Ascending aorta (tissue), 2 donors: Measurements from ENCODE around the gene BBS9. TPM values are rescaled to one million over a fixed set of nuclear protein-coding genes. Genes with fewer than 3 reads are reported as not detected.

ENCODE experiments used
- DNase-seq, 2 donors: peaks; one replicate each; pipeline ENCODE4 v3.0.0-alpha.2; 2019; ENCODE audit warnings: low spot score in 2 of 2
- H3K27ac ChIP-seq, 2 donors: fragments of 200-600 bp; sonication (generic); one replicate each; pipeline ENCODE4 v1.5.1; 2016 to 2017; ENCODE audit warnings: mild to moderate bottlenecking in 1 of 2
- H3K27me3 ChIP-seq: fragments of 200-600 bp; sonication (generic); one replicate; pipeline ENCODE4 v1.5.1; 2017
- H3K36me3 ChIP-seq, 2 donors: fragments of 200-600 bp; sonication (generic); one replicate each; pipeline ENCODE4 v1.5.1; 2016
- H3K4me1 ChIP-seq, 2 donors: fragments of 200-600 bp; sonication (generic); one replicate each; pipeline ENCODE4 v1.5.1; 2016 to 2017; ENCODE audit warnings: mild to moderate bottlenecking in 1 of 2
- H3K4me3 ChIP-seq, 2 donors: fragments of 200-600 bp; sonication (generic); one replicate each; pipeline ENCODE4 v1.5.1; 2016 to 2017; ENCODE audit warnings: mild to moderate bottlenecking in 1 of 2
- H3K9me3 ChIP-seq, 2 donors: fragments of 200-600 bp; sonication (generic); one replicate each; pipeline ENCODE4 v1.5.1; 2016
- CTCF ChIP-seq, 3 experiments: fragments of 200-600 bp in 2 of 3; fragments of 450-650 bp in 1 of 3; sonication (generic) in 2 of 3; IDR thresholded peaks; one replicate each; pipeline ENCODE4 v1.5.1; 2016 to 2019; ENCODE audit warnings: antibody characterized with exemption in 3 of 3, mild to moderate bottlenecking in 1 of 3, moderate library complexity in 1 of 3
- intact Hi-C: fragments of 100-400 bp; cut with DNase I; formaldehyde crosslinking; loops from one replicate; pipeline ENCODE4 v1.15.1; 2023
- total RNA-seq: library from RNA; depleted of rRNA; stranded (reverse); fragments of >200 nt; gene quantifications from one replicate; pipeline ENCODE4 v1.1.0, GENCODE V29; 2016

Gene BBS9
- total RNA-seq, 1 donor from 2014 or later, result 23.3 TPM

- intact Hi-C loops, result no loop called here
- TF ChIP-seq CTCF (IDR thresholded peaks at IDR 0.05), result no peak
- no peak for DNase-seq
Measured at GRCh38 chr7:33646891-33647391, 517.6 kb downstream of the BBS9 start.

DNA sequence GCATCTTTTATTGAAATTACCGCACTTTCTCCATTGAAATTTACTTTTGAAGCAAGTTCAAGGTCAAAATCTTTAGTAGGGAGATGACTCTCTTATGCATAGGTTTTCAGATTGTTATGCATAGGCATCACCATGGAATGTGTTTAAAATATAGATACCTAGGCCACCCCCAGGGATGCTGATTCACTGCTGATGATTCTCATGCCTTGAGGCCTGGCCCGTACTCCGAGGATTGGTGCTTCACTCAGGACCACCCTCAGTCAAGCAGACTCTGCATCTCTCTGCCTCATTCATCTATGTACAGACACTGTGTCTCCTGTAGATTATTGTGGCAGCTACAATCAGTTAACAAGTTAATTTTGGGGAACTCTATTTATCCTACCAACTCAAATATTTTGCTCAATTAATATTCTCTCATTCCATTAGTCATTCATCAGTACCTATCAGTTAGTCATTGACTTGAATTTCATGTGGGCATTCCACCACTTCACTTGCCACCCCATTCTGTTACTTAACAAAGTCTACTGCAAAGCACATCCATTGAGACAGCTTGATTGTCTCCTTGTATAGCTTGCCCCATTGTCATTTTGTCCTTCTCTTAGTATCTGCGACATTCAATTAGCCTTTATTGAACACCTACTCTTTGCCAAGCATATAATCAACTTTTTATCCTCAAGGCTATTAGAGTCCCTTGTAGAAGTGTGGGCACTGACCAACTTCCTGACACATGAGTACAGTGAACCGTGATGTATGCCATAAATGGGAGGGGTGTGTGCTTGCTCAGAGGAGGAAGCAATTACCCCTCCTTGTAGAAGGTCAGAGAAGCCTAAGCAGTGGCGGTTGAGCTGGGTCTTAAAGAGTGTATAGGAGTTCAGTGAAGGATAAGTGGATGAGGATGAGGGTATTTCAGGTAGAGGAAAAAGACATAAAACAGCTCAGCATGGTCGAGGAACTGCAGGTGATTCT lies 520.4 kb downstream of the BBS9 start:
- Histone ChIP-seq H3K4me3 (no peak overlapping the region), H3K36me3 (peaks cover 0 to 4% of the 10 kb centered on the region in 2 donors), H3K27me3 (no peaks in the 10 kb centered on the region), H3K27ac (no peak overlapping the region), H3K9me3 (no peaks in the 10 kb centered on the region), H3K4me1 (no peaks in the 10 kb centered on the region)
- no peak for TF ChIP-seq CTCF (IDR thresholded peaks at IDR 0.05)
- DNase-seq, result no peak
- intact Hi-C loops, result no loop called here

More at GRCh38 chr7:33646891-33647391, 517.6 kb downstream of the BBS9 start:
- no peaks in the 10 kb centered on the region for H3K4me1 ChIP-seq
- no peak overlapping the region for H3K4me3 ChIP-seq
- H3K27me3 ChIP-seq, result no peaks in the 10 kb centered on the region
- no peaks in the 10 kb centered on the region for H3K9me3 ChIP-seq
- H3K36me3 ChIP-seq, result peaks cover 0 to 4% of the 10 kb centered on the region in 2 donors
- H3K27ac ChIP-seq, result no peak overlapping the region

DNA sequence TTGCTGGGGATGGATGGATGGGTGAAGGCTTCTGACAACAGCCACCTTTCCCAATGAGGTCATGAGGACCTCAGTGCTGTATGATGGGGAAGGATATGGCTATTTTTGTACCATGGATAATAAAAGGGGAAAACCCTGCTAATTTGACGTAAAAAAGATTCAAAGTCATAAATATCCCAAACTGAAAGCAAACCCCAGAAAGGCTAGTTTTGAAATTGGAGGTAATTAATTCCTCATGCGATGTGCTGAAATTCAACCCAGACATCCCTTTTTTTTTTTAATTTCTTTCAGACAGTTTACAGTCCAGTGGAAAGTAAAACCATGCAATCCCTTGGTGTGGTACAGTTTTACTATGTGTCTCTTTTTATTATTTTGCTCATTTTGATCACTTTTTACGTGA lies 521.5 kb downstream of the BBS9 start:
- no peak for DNase-seq
- intact Hi-C loops, result no loop called here
- Histone ChIP-seq H3K36me3 (peaks cover 0 to 4% of the 10 kb centered on the region in 2 donors), H3K27me3 (no peaks in the 10 kb centered on the region), H3K9me3 (no peaks in the 10 kb centered on the region), H3K4me1 (no peaks in the 10 kb centered on the region), H3K27ac (no peak overlapping the region), H3K4me3 (no peak overlapping the region)
- no peak for TF ChIP-seq CTCF (IDR thresholded peaks at IDR 0.05)

GRCh38 chr7:33651998-33652515 lies 522.7 kb downstream of the BBS9 start:
- Histone ChIP-seq H3K36me3 (peaks cover 0 to 2% of the 10 kb centered on the region in 2 donors), H3K27me3 (no peaks in the 10 kb centered on the region), H3K4me3 (no peak overlapping the region), H3K27ac (no peak overlapping the region), H3K4me1 (no peaks in the 10 kb centered on the region), H3K9me3 (no peaks in the 10 kb centered on the region)
- no peak for DNase-seq
- intact Hi-C loops, result no loop called here
- no peak for TF ChIP-seq CTCF (IDR thresholded peaks at IDR 0.05)

DNA sequence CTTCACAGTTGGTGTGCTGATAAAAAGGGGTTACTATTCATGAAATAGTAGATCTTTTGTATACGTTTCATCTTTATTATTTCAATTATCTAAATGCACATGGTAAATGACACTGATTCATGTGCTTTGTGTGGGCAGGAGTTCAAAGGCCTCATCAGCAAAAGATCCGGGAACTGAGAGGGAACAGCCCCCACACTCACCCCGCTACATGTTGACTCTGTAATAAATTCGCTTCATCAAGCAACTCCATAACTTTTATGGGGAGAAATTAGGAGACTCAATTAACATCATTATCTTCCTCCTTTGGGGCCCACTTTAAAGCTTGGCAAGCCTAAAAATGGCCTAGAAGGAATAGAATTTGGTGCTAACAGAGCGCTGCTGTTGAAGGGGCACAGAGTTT lies 525.3 kb downstream of the BBS9 start:
- intact Hi-C loops, result no loop called here
- H3K27me3 ChIP-seq, result no peaks in the 10 kb centered on the region

More for the DNA sequence above, 525.3 kb downstream of the BBS9 start:
- H3K36me3 ChIP-seq, result no peaks in the 10 kb centered on the region
- no peak for DNase-seq
- H3K27ac ChIP-seq, result no peak overlapping the region
- no peaks in the 10 kb centered on the region for H3K9me3 ChIP-seq
- TF ChIP-seq CTCF (IDR thresholded peaks at IDR 0.05), result no peak
- H3K4me1 ChIP-seq, result no peaks in the 10 kb centered on the region
- no peak overlapping the region for H3K4me3 ChIP-seq

Other genes starting within 250 kb of the BBS9 start
- gene KBTBD2, start 237.8 kb upstream of the BBS9 start, total RNA-seq, result 16.1 TPM
- 302 TPM for gene FKBP9, start 172.1 kb upstream of the BBS9 start, total RNA-seq
- gene NT5C3A, start 66.8 kb upstream of the BBS9 start, total RNA-seq, result 8.3 TPM
- gene RP9, start 20.2 kb upstream of the BBS9 start, total RNA-seq, result 2.8 TPM